Measurements from ENCODE around the gene TRABD.

Gene TRABD

DNA sequence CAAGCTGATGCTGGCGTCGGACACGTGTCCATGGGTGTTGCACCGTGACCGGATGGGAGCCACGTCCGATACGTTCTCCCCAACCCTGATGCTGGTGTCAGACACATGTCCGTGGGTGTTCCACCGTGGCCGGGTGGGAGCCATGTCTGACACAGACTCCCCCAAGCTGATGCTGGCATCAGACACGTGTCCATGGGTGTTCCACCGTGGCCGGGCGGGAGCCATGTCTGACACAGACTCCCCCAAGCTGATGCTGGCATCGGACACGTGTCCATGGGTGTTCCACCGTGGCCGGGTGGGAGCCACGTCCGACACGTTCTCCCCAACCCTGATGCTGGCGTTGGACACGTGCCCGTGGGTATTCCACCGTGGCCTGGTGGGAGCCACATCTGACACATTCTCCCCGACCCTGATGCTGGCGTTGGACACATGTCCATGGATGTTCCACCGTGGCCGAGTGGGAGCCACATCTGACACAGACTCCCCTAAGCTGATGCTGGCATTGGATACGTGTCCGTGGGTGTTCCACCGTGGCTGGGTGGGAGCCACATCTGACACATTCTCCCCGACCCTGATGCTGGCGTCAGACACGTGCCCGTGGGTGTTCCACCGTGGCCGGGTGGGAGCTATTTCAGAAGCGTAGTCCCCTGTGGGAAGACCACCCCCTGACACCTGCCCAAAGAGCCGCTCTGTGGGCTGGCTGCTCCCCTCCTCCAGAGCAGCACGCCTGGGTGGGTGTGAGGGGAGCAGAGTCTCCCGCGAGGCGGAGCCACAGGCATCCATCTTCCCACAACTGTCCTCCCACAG, 35.1 kb downstream of the TRABD start:
- no peak for DNase-seq

DNA sequence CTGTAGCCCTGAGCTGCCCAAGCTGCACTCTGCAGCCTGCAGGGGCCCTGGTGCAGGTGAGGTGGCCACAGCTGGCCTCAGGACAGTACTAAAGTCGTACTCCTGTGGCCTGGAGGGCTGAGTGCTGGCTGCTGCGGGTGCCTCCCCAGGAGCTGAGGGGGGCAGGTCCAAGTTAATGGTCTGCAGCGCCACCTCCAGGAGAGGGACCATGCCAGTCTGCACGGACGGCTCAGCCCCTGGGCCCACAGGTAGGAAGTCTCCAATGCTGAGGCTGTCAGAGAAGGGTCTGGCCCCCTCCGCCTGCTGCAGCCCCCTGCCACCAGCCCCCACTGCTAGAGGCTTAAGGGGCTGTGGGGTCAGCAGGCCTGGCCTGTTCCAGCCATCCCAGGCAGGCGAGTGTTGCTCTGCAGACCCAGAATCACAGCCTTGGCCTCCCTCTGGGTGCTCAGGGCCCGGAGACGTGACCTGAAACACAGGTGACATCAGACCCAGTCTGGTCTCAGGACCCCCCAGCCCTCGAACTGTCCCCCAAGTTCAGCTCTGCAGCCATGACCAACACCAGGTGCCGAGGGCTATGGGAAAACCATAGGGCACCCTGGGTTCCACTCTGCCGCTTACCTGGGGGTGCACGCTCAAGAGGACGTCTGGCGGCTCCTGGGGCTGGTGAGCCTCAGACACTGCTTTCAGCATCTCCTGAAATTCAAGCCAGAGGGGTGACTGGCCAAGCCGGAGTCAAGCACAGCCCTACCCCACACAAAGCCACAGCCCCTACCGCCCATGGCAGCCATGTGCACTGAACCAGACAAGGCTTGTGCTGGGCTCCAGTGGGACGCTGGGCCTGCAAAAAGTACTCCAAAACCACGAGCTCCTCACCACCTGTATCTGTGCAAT, 35.9 kb downstream of the TRABD start:
- no peak for DNase-seq

DNA sequence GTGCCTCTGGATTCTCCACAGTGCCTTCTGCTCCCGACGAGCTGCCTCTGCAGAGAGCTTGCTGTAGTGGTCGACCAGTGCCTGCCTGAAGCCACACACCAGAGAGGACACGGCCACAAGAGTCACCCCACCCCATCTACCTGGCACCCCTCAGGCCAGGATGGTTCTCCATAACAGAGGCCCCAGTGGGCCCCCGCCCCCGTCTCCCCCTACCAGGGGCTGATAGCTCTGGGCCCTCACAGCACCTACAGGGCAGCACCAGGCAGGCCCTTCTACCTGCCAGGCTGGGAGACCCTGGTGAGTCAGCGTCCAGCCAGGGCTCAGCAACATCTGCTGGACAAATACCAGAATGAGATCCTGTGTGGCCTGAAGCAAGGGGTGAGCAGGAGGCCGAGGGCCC, 36.8 kb downstream of the TRABD start:
- no peak for DNase-seq

DNA sequence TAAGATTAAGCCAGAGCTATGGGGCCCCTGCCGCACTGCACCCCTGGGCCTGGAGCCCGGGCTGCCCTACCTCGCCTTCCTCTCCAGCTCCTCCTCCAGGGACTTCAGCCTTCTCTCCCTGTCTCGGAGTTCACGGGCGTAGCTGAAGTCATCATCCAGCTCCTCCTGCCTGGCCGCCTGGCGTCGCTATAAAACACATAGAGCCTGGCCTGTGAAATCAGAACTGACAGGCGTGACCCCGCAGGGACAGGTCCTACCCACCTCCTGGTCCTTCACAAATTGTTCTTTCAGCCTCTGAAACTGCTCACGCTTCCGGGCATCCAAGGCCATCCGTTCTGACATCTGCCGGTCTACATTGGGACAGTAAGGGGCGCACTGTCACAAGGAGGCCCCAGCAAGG, 38.4 kb downstream of the TRABD start:
- no peak for DNase-seq

DNA sequence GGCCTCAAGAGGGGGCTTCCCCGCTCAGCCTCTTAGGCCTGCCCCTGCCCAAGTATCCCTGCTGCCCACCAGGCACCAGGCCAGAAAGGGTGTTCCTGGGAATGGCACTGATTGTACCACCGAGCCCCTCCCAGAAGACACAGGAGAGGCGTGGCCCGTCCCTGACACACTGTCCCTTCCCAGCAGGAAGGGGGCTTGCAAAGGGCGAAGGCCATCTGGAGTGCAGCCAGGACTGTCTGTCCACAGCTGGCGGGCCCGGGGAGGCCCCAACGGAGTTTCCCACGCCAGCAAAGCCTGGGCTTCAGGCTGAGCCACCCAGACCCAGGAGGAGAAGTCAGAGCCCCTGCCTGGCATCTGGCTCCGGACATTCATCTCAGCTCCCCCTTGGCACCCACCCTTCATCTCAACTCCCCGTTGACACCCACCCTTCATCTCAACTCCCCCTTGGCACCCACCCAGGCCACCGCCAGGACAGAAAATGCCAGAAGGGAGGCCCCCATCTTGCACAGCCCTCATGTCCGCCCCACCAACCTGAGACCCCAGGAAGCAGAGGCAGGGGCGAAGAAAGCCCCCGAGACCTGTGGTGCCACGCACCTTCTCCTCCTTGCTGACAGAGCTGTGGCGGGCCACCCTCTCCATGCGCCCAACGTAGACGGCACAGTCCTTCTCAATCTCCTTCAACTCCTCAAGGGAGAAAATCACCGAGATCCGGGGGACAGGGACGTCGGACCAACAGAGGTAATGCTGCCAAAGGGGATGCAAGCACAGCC, 39.7 kb downstream of the TRABD start:
- no peak for DNase-seq

DNA sequence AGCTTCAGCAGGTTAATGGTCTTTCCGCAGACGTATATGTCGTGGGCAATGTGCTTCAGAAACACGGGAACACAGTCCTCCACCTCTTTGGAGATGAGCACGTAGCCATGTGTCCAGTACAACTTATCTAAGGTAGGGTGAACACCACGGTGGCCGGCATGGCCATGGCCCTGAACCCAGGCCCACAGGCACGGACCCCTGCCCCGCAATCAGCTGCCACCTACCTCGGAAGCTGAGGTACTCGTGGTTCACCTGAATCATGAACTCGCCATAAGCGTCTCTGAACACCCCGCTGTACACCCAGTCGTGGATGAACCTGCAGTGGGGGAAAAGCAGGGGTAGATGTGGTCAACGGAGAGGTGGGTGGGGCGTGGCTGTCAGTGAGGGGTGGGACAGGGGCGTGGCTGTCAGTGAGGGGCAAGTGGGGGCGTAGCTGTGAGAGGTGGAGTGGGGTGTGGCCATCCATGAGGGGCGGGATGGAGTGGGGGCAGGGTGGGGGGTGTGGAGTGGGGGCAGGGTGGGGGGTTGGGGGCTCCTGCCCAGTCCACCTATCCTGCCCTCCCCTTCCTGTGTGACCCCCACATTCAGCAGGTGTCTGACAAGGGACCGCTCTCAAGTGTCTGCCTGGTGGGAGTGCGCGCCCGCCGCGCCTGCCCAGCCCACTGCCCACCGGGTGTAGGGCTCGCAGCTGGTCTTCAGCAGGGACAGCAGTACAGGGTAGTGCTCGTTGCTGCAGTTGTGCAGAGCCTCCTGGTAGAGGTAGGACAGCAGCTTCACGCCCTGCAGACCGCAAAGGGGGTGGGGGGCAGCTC, 40.6 kb downstream of the TRABD start:
- no peak for DNase-seq

DNA sequence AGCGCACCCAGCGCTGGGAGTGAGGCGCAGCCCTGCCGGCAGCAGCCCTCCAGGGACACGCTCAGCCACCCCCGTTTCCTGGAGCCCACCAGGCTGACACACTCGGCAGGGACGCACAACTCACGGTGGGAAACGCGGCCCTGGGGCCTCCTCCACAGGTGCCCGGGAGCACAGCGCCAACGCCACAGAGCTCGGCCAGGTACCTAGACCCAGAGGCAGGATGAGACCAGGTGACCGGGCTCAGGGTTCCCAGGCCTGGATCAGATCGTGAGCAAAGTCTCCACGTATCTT, 41.1 kb downstream of the TRABD start:
- DNase-seq = no peak

DNA sequence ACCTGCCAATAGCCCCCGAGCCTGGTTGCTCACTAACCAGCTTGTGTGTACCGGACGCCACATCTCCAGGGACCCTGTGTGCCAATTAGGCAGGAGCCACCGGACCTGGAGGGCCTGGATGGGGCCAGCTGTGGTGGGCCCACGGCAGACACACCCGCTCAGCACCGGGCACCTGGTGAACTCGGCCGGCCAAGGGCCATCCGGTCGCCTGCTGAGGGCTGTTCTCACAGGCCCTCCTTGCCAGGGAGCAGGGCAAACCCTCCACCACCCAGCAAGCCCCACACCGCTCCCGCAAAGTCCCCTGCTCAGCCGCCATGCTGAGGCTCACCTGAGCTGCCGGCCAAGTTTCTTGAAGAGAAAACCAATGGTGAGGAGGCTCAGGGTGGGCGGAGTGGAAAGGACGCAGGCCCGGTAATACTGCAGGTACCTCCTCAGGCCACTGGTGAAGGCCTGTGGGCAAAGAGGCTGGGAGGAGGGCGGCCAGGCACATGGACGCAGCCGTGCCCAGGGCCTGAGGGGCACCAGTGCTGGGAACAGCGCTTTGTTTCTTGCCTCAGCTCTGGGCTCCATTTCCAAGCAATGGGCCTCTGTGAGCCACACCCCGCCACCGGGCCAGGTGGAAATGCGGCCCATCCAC, 42.0 kb downstream of the TRABD start:
- no peak for DNase-seq

DNA sequence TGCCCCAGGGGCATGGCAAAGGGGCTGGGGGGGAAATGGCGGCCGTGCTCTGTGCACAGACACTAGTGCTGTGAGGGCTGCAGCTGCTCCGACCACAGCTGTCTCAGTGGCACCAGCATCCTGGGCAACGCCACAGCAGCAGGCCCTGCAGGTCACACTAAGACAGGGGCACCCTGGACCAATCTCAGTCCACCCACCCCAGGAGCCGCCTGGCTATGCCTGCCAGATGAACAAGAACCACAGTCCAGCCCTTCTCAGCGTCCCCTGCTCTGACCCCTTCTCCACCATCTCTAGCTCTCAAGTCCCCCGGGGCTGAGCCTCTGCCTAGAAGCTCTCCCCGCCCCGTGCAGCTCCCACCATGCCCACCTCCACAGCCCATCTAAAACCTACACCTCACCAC, 42.7 kb downstream of the TRABD start:
- DNase-seq = no peak

DNA sequence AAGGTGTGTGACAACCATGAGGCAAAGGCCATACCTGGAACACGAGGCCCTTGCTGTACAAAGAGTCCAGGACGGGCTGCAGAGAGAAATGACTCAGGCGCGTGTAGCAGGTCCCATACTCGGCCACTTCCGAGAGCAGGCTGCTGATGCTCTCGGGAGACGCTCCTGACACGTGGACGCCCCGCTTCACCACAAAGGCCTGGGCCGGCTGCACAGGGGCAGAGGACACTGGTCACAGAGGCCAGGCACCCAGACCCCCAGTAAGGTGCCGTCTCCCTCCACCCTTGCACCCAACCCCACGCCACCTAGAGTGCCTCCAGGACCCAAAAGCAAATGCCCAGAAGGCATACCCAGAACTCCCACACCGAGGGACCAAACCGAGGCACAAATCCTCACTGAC, 43.7 kb downstream of the TRABD start:
- DNase-seq = no peak

DNA sequence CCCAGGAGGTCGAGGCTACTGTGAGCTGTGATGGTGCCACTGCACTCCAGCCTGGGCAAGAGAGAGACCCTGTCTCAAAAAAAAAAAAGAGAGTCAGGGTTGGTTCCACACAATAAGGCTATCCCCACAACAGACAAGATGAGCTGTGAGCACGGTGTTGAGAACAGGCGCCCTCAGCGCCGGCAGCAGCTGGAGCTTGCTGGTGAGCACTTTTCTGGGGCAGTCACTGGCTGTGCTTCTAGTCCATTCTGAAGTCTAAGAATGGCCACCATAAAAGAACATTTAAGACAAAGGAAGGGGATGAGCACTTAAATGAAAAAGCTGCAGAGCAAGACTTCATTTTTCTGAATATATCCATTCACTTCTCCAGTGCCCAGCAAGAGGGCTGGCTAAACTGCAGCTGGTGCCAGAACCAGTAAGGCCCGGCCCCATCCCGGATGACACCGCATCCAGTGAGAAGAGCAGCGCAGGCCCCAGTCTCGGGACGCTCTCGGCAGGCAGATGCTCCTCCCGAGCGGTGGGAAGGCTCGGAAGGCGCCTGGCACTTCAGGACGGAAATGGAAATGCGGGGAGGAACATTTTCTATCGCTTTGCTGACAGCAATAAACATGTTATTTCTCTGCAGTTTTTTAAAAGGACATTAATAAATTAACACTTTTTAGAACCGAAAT, 46.9 kb downstream of the TRABD start:
- no peak for DNase-seq

DNA sequence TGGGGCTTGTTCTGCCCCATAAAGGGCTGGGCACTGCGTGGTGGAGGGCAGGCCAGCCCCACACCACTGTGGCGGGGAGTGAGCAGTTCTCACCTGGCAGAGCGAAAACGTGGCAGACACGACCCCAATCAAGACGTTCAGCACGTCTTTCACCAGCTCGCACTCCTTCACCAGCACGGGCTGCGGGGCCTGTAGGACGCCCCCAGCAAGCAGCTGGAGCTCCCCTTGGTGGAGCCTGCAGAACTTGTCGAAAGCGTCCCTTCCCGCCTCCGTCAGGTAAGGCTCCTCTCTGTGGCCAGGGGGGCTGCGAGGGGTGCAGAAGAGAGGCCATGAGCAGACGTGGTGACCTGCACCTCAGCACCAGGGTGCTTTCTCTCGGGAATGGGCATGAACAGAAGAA, 47.5 kb downstream of the TRABD start:
- no peak for DNase-seq

DNA sequence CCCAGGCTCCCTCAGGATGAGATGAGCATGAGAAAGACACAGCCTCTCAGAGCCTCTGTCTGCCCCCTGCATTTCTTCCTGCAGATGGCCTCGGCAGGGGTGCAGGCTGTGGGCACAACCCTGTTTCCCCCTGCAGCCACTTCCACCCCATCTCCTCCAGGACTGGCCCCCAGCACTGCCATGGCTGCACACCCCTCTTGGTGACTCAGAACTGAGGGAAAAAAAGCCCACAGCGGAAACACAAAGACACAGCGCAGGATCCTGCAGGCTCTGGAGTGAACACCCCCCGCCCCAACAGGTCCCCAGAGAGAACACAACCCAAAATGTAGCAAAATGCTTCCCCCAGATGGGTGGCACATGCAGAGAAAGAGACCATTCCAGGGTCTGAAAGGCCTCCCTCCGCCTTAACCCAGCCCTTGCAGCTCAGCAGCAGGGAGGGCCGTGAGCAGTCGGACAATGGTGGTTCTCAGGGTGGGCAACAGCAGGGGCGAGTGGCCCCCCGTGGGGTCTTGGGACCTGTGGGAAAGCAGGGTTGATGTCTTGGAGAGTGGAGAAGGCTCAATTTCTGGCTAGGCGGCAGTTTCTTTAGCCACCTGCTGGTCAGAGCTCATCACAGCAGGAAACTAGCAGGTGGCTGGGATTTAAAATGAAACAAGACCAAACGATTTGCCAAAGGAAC, 51.2 kb downstream of the TRABD start:
- peak; percentile 3 for DNase-seq

DNA sequence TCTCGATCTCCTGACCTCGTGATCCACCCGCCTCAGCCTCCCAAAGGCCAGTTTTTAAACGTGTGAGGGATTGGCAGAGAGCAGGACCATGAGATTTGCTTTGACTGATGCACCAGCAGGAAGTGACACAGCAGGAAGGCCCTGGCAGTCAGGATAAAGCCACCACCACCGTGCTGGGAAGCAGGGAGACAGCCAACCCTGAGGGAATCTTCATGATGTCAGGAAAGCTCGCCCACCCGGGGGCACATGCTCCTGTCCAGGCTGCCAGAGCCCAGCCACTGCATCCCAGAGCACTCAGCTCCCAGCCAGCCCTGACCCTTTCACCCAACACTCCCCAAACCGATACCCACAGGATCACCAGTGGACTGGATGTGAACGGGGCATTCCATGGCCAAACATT, 53.0 kb downstream of the TRABD start:
- DNase-seq = no peak

DNA sequence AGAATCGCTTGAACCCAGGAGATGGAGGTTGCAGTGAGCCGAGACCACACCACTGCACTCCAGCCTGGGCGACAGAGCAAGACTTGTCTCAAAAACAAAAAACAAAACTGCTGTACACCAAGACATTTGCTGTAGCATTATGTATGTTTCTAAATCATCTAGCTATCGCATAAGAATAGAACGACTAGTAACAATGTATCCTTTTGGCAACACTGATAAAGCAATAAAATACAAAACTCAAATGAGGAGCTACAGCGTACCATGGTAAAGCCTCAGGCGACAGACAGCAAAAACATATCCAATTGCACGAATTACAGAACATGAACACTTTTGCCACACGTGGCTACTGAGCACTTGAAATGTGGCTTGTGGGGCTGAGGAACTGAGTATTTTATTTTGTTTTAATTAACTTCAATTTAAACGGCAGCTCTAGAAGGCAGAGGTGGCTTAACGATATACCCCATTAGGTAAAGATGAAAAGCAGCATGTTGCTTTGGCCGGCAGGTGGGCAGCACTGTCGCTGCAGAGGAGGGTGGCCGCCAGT, 56.8 kb downstream of the TRABD start:
- DNase-seq = no peak

DNA sequence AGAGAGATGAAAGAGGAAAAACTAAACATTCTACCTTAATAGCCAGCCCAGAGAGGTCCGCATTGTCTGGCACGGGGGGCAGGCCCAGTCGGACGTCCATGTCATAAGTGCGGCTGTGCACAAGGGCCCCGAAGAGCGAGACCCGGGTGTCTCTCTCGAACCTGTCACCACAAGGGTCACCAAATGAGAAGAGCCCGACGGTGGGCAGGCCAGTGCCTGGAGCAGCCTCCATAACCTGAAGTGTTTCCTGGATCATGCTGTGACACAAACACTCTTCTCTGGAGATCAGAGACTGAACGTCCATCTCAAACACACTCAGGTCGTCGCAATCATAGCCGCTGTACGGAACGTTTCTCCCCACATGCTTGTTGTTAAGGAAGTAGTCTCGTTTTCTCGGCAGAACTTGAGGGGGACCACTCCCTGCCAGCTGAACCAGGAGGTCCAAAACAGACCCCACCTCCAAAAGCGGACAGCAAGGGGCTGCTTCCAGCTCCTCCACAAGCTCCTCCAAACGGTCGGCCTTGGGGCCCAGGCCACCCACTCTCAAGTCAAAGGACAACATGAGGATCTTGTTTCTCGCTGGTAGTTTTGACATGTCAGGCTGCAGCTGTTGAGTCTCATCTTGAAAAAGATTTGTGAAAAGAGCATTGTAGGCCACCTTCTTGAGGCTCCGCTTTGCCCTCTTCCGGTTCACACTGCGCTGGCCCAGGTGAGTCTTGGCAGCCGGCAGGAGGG, 58.1 kb downstream of the TRABD start:
- no peak for DNase-seq

DNA sequence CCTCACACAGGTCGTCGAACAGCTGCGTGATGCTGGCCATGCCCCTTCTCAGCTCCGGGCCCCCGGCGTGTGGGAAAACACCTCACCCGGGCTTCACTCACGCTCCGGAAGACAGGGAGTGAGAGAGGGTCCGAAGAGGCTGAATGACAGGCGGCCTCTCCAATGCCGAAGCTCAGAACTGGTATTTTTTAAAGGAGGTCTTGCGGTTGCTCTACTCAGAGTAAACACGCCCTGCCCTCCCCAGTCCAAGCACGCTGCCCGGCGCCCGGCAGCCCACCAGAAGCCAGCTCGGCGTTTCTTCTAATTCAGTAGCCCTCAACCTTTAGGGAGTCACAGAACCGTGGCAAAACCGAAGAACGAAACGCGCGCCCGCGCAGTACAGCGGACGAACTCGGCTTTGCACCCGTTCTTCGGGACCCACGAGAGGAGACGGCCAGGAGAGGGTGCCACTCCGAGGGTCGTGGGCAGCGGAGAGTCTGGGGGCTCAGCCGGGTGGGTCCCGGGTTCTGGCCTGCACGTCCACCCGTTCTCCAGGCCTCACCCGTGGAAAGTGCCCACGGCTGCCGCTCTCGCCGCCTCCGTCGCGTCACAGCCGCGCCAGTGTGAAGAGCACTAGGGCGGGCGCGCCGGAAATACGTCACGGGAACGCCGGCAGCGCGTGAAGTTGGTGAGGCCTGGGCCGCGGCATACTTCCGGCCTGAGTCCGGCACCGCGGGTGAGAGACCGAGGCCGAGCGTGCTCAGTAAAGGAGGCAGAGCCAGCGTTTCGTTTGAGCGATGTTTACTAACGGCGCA, 58.9 kb downstream of the TRABD start, which contains the start of gene TUBGCP6:
Gene TUBGCP6 (minus strand): TSS at position 604 of the 794 bp plus-strand sequence. CDS start 564 bp downstream, at position 40.
- DNase-seq = peak; percentile 85

DNA sequence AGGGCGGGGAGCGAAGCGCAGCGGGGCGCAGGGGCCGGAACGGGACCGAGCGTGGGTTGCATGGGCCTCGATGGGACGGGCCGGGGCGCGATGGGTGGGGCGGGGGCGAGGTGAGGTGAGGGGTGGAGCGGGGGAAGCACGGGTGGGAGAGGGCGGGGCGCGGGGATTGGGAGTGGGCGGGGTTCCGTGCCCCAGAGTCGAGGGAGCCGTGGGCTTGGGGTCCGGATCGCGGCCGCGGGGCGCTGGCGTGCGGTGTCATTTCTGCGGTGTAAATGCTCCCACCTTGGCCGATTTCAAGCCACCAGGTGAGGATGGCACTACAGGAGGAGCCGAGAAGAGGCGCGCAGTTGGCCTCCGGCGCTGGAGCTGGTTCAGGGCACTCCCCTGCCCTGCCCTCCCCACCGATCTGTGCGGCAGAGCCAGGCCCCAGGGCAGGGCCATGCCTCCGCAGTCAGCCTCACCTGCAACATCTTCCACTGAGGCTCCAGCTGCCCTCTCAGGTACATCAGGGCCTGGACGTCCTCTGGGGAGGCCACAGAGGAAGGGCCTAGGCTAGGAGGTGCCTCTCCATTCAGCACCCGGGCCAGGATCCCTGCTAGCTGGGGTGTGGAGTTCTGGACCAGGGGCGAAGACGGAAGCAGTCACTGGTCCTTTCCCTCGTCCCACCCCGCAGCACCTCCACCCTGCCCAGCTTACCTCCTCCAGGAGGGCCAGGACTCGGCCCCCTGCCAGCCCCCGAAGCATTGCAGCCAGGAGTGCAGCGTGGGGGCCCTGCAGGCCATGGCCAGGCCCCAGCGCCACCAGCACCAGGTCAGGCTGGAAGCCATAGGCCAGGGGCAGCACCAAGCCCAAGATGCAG, 59.7 kb downstream of the TRABD start:
- DNase-seq = no peak

Measured in kidney glomerular epithelial cell (primary cell).